HepG2 (cell line): ENCODE results near the gene AKR1C3. TPM values are rescaled to one million over a fixed set of nuclear protein-coding genes. Genes with fewer than 3 reads are reported as not detected.

ENCODE experiments used
- ATAC-seq: fragments of 200-7000 bp; cut with Tn5 transposase; 3 replicates; pipeline ENCODE4 v1.9.1; 2020; ENCODE audit warnings: mild to moderate bottlenecking, moderate library complexity
- BruUV-seq: library from RNA; stranded (reverse); fragments of 400-500 nt; replicated peaks from 2 replicates; lab custom pipeline; 2021; lab: Mats Ljungman, UMichigan
- CTCF ChIA-PET: fragments of 300-600 bp; formaldehyde crosslinking; extraction: SDS; loops from one replicate; lab custom pipeline; 2021; ENCODE audit warnings: low total read pairs, inconsistent platforms, low intra/inter-chr PET ratio; lab: Yijun Ruan, JAX
- POLR2A ChIA-PET: fragments of 350-600 bp; sonication (Branson Sonifier 250); formaldehyde crosslinking; loops from one replicate; lab custom pipeline; 2020; ENCODE audit warnings: antibody characterized with exemption, inconsistent platforms; lab: Yijun Ruan, JAX
- DNase-seq: peaks from one replicate; pipeline ENCODE4 v3.0.0-alpha.2; 2015; ENCODE audit warnings: low spot score
- FAIRE-seq: peaks from 3 replicates; lab custom pipeline; 2011; peaks lifted over from hg19 to GRCh38; lab: Jason Lieb, UNC
- H2AFZ ChIP-seq: one replicate; pipeline ENCODE4 v1.6.1; 2011; ENCODE audit warnings: low read length, inconsistent platforms
- H3K27ac ChIP-seq: fragments of 300-600 bp; 3 replicates; pipeline ENCODE4 v1.8.0; 2011; ENCODE audit warnings: mixed run types, mild to moderate bottlenecking, mixed read lengths, low read length, inconsistent platforms; ENCODE audit not compliant: insufficient read depth; ENCODE audit errors: extremely low read length
- H3K27me3 ChIP-seq, 2 experiments: fragments of 200-600 bp in 1 of 2; 2 replicates in 1 of 2; 3 replicates in 1 of 2; pipeline versions ENCODE4 v1.6.0 to v1.8.0; 2011; ENCODE audit warnings: low read length in 2 of 2, mild to moderate bottlenecking in 2 of 2, moderate library complexity in 2 of 2, inconsistent platforms in 1 of 2; ENCODE audit not compliant: insufficient read depth in 2 of 2, control insufficient read depth in 1 of 2
- H3K36me3 ChIP-seq, 2 experiments: fragments of 200-600 bp in 1 of 2; replicated peaks in 1 of 2; 2 replicates in 1 of 2; 3 replicates in 1 of 2; pipeline versions ENCODE4 v1.5.1 to v1.8.0; 2011; ENCODE audit warnings: low read length in 2 of 2, inconsistent platforms in 1 of 2; ENCODE audit not compliant: insufficient read depth in 2 of 2, control insufficient read depth in 1 of 2
- H3K4me1 ChIP-seq: 2 replicates; pipeline ENCODE4 v1.5.1; 2012; ENCODE audit warnings: low read length, inconsistent platforms; ENCODE audit not compliant: insufficient read depth
- H3K4me2 ChIP-seq: 2 replicates; pipeline ENCODE4 v1.6.0; 2011; ENCODE audit warnings: low read depth, low read length, inconsistent platforms
- H3K4me3 ChIP-seq, 3 experiments: fragments of 200-600 bp in 1 of 3; sonication (generic), shearing (Covaris generic) in 1 of 3; replicated peaks in 1 of 3; 2 replicates each; pipeline ENCODE4 v1.5.1; 2011 to 2016; ENCODE audit warnings: low read length in 3 of 3, inconsistent platforms in 2 of 3, low read depth in 2 of 3, mild to moderate bottlenecking in 2 of 3, control low read depth in 1 of 3, mixed read lengths in 1 of 3; ENCODE audit not compliant: insufficient read depth in 1 of 3
- H3K79me2 ChIP-seq: one replicate; pipeline ENCODE4 v1.6.1; 2011; ENCODE audit warnings: low read length, inconsistent platforms; ENCODE audit not compliant: insufficient read depth
- H3K9ac ChIP-seq: 2 replicates; pipeline ENCODE4 v1.6.0; 2011; ENCODE audit warnings: mild to moderate bottlenecking, low read depth, low read length, inconsistent platforms; ENCODE audit not compliant: insufficient read depth
- H3K9me3 ChIP-seq: 2 replicates; pipeline ENCODE4 v1.5.1; 2012; ENCODE audit warnings: mild to moderate bottlenecking, low read length
- H4K20me1 ChIP-seq: 2 replicates; pipeline ENCODE4 v1.6.0; 2011; ENCODE audit warnings: inconsistent platforms, mild to moderate bottlenecking, low read length, moderate library complexity; ENCODE audit not compliant: insufficient read depth
- ELF4 ChIP-seq: sonication (generic); formaldehyde crosslinking; IDR thresholded peaks from 2 replicates; pipeline ENCODE4 v1.5.0; 2020; ENCODE audit warnings: missing genetic modification reagents, mild to moderate bottlenecking, moderate library complexity, borderline replicate concordance
- FOXA1 ChIP-seq, 2 experiments: fragments of 450-650 bp in 1 of 2; sonication (generic) in 1 of 2; formaldehyde crosslinking in 1 of 2; IDR thresholded peaks; 2 replicates each; pipeline versions ENCODE4 v1.4.0 to v1.6.1; 2016 to 2020; ENCODE audit warnings: missing genetic modification reagents in 1 of 2
- JARID2 ChIP-seq: sonication (generic); formaldehyde crosslinking; IDR thresholded peaks from 2 replicates; pipeline ENCODE4 v1.8.1; 2023; ENCODE audit warnings: missing genetic modification reagents, inconsistent platforms; ENCODE audit not compliant: insufficient replicate concordance
- KDM1A ChIP-seq: IDR thresholded peaks from 2 replicates; pipeline ENCODE4 v1.6.1; 2016; ENCODE audit warnings: missing compliant biosample characterization
- MAFK ChIP-seq, 2 experiments: IDR thresholded peaks in 1 of 2; conservative IDR thresholded peaks in 1 of 2; 2 replicates each; pipeline ENCODE4 v1.6.1; 2011; ENCODE audit warnings: improper control_type of control experiment in 2 of 2, low read length in 2 of 2
- RFX3 ChIP-seq: IDR thresholded peaks from 2 replicates; pipeline ENCODE4 v1.6.1; 2016; ENCODE audit warnings: missing biosample characterization, missing genetic modification reagents
- ZNF160 ChIP-seq: sonication (generic); formaldehyde crosslinking; IDR thresholded peaks from 2 replicates; pipeline ENCODE4 v1.8.0; 2022; ENCODE audit warnings: mild to moderate bottlenecking, inconsistent platforms, missing genetic modification reagents
- WGBS: methylation state at CpG from one replicate; pipeline ENCODE4 v1.1.6; 2017; ENCODE audit warnings: low lambda C conversion rate; 5-methylcytosine and 5-hydroxymethylcytosine counted together
- in situ Hi-C: cut with HindIII; loops from 2 replicates; pipeline ENCODE4 v1.10.0; 2017; ENCODE audit warnings: low pct_unique_long_range_greater_than_20kb; ENCODE audit not compliant: extremely low pct_ligation_motif_present
- intact Hi-C: fragments of 100-400 bp; cut with micrococcal nuclease; formaldehyde crosslinking; loops from one replicate; pipeline ENCODE4 v1.10.0; 2022; ENCODE audit not compliant: unreplicated experiment
- polyA plus RNA-seq, 8 experiments: library from polyadenylated mRNA; depleted of rRNA in 3 of 8; stranded (reverse) in 7 of 8; unstranded in 1 of 8; fragments of >200 nt; fragmentation: Illumina TruSeq in 4 of 8; extraction: Trizol in 4 of 8; gene quantifications; 2 replicates each; pipeline versions ENCODE4 v1.2.1 to v1.2.3, GENCODE V29; 2011 to 2016; ENCODE audit warnings: low read depth in 4 of 8, missing spikeins in 1 of 8, mixed read lengths in 1 of 8; ENCODE audit not compliant: insufficient read depth in 1 of 8
- total RNA-seq, 5 experiments: library from RNA; depleted of rRNA; stranded (reverse); fragments of >200 nt; fragmentation: Illumina TruSeq; extraction: Trizol; gene quantifications; 2 replicates each; pipeline ENCODE4 v1.2.3, GENCODE V29; 2016; ENCODE audit warnings: low read depth in 1 of 5

The AKR1C3 gene
- total and polyA plus RNA-seq, 2 of the 13 experiments (the other 11 are each of a cell fraction or from before 2014, with no cell fraction given): 368 to 532 TPM

- TF ChIP-seq JARID2 (no peak), ZNF160 (CRISPR knock-in tag) (peak; percentile 91), KDM1A (CRISPR knock-in tag) (no peak)
Observed at GRCh38 chr10:5092375-5092774, 1.8 kb upstream of the AKR1C3 start (continued).

- 96% methylated on average over 6 of the region's 6 CpGs for WGBS
- Histone ChIP-seq H3K4me2 (peak overlapping the region; percentile 33), H3K79me2 (peaks cover 40% of the 10 kb centered on the region), H3K9me3 (peaks cover 23% of the 10 kb centered on the region), H3K9ac (no peak overlapping the region), H3K4me3 (0 out of 6 replicates have a peak overlapping the region, but pooled peaks of 1 of the 3 experiments have one; percentile 24), H2AFZ (no peak overlapping the region), H3K27me3 (no peaks in the 10 kb centered on the region; a peak in 1 of 5 replicates), H4K20me1 (no peaks in the 10 kb centered on the region), H3K27ac (peak overlapping the region; percentile 26), H3K4me1 (peaks cover 40% of the 10 kb centered on the region), H3K36me3 (peaks cover 4 to 15% of the 10 kb centered on the region in 2 experiments)
- intact Hi-C loops: loop anchor here (5.0 to 10.0 kb wide), 2 partner anchors 76 to 282 kb away; no protein-coding TSS in a partner anchor
- no TSS peak for BruUV-seq
- ChIA-PET CTCF (interaction anchor here (1.9 to 2.7 kb wide), 2 partner anchors 243 to 277 kb away, joined by 7 to 22 read pairs; no protein-coding TSS in a partner anchor), POLR2A (interaction anchor here (1.6 to 1.7 kb wide), 2 partner anchors 16 to 55 kb away, joined by 5 to 6 read pairs; no protein-coding TSS in a partner anchor)
- ATAC-seq (no peak), FAIRE-seq (no peak), DNase-seq (no peak)
- no peak for TF ChIP-seq RFX3 (CRISPR knock-in tag)
- TF ChIP-seq FOXA1 (IDR thresholded peaks at IDR 0.05): no peak
- TF ChIP-seq FOXA1 (CRISPR knock-in tag; IDR thresholded peaks at IDR 0.05): no peak
- 0 out of 2 replicates have a peak, but pooled peaks have one; percentile 33 for TF ChIP-seq ELF4 (CRISPR knock-in tag)
- peak in 1 of 2 experiments; percentile 42; a peak in 1 of 4 replicates for TF ChIP-seq MAFK (conservative IDR thresholded peaks at IDR 0.05 in 1 of 2, IDR thresholded peaks at IDR 0.05 in 1 of 2; ENCODE audit: low read length in 2 of 2)
- in situ Hi-C loops: loop anchor here (10.0 kb wide), 2 partner anchors 192 to 248 kb away; no protein-coding TSS in a partner anchor
Observed at GRCh38 chr10:5092848-5093790, 1.1 kb upstream of the AKR1C3 start.
